HG03066 (cell line): ENCODE measurements around the gene ANKRD42.

Experiments
- ATAC-seq: cut with Tn5 transposase; IDR thresholded peaks from one replicate; pipeline ENCODE4 v1.9.1; 2021; ENCODE audit warnings: low read depth; ENCODE audit not compliant: unreplicated experiment

The ANKRD42 gene

GRCh38 chr11:83285151-83285770 lies 91.7 kb downstream of the ANKRD42 start:
- ATAC-seq = peak; percentile 46

GRCh38 chr11:83285771-83286528 lies 92.4 kb downstream of the ANKRD42 start, which contains the start of gene CCDC90B:
TSS of gene CCDC90B (minus strand) at chr11:83286367. CDS start at chr11:83285972, 395 bp downstream.
- ATAC-seq = peak; percentile 83

GRCh38 chr11:83287631-83288030 lies 94.1 kb downstream of the ANKRD42 start:
- no peak for ATAC-seq

DNA sequence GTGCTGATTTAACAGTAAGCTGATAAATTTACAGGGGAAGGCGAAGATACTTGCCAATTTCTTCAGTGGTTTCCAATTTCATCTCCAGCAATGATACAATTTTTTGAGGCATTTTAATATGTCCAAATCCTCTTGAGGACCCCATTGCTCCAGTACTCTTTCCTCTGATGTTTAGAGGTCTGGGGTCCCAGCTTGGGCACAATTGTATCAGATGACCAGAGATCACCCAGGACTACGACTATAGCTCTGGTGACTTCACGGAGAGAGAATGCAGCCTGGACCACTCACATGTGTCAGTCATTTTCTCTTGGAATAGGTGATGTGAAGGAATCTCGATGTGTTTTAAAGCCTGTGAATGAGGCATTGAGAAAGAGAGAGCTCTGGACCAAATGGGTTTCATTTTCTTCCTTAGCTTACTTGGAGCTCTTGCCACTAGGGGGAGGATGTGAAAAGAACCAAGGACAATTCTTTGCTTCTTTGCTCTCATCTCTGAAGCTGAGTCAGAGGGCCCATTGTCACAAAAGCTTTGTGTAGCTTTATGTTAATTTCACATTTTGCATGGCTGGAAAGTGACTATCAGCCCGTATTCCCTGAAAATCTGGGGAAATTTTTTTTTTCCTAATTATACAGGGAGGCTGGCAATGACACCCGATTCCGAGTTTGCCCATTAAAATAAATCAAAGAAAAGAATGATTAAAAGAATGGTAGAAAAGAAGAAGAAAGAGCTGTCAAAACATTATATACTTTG lies 99.4 kb downstream of the ANKRD42 start:
- ATAC-seq = peak; percentile 61

GRCh38 chr11:83293457-83293774 lies 99.9 kb downstream of the ANKRD42 start:
- ATAC-seq = no peak

- ATAC-seq = no peak
Measured at GRCh38 chr11:83294208-83294607, 100.7 kb downstream of the ANKRD42 start.
